K562 (cell line): ENCODE measurements around the gene ERN1. TPM values are rescaled to one million over a fixed set of nuclear protein-coding genes. Genes with fewer than 3 reads are reported as not detected.

Experiments
- BCOR ChIP-seq: fragments of 450-650 bp; IDR thresholded peaks from 2 replicates; pipeline ENCODE4 v1.6.1; 2016
- BRD4 ChIP-seq: fragments of 200-600 bp; sonication (generic); IDR thresholded peaks from 2 replicates; pipeline ENCODE4 v1.6.1; 2017; ENCODE audit warnings: inconsistent platforms
- CHD4 ChIP-seq: fragments of 200-600 bp; sonication (generic); IDR thresholded peaks from 3 replicates; pipeline ENCODE4 v1.6.1; 2012; ENCODE audit warnings: low read depth, mild to moderate bottlenecking, mixed read lengths, low read length, inconsistent platforms; ENCODE audit not compliant: insufficient read depth, insufficient replicate concordance, poor library complexity, severe bottlenecking
- ETV1 ChIP-seq: fragments of 450-650 bp; conservative IDR thresholded peaks from 2 replicates; pipeline ENCODE4 v1.6.1; 2016; ENCODE audit warnings: missing genetic modification characterization, control low read depth, low read depth, missing compliant biosample characterization
- ETV6 ChIP-seq, 3 experiments: fragments of 150-350 bp in 1 of 3; sonication (generic) in 1 of 3; formaldehyde crosslinking in 1 of 3; IDR thresholded peaks; 2 replicates each; pipeline versions ENCODE4 v1.6.1 to v1.8.0; 2014 to 2022; ENCODE audit warnings: borderline replicate concordance in 2 of 3, low read depth in 2 of 3, antibody characterized with exemption in 1 of 3, low read length in 1 of 3, mild to moderate bottlenecking in 1 of 3, missing genetic modification reagents in 1 of 3
- FOXP1 ChIP-seq: sonication (generic); formaldehyde crosslinking; IDR thresholded peaks from 2 replicates; pipeline ENCODE4 v1.8.0; 2022; ENCODE audit warnings: mild to moderate bottlenecking, missing genetic modification reagents
- FUS ChIP-seq: fragments of 200-400 bp; formaldehyde crosslinking; optimal IDR thresholded peaks from 2 replicates; pipeline ENCODE3; 2017; ENCODE audit warnings: low read depth, low read length
- GTF2A2 ChIP-seq: IDR thresholded peaks from 2 replicates; pipeline ENCODE4 v1.6.1; 2016; ENCODE audit warnings: mild to moderate bottlenecking, missing genetic modification characterization, missing compliant biosample characterization
- JUNB ChIP-seq: fragments of 450-650 bp; formaldehyde crosslinking; conservative IDR thresholded peaks from 2 replicates; pipeline ENCODE4 v1.4.0; 2020; ENCODE audit warnings: mild to moderate bottlenecking
- MED1 ChIP-seq: sonication (generic); formaldehyde crosslinking; IDR thresholded peaks from 2 replicates; pipeline ENCODE4 v1.8.1; 2023; ENCODE audit warnings: missing genetic modification reagents, borderline replicate concordance
- PHF20 ChIP-seq: fragments of 450-650 bp; IDR thresholded peaks from 2 replicates; pipeline ENCODE4 v1.6.1; 2018; ENCODE audit not compliant: partially characterized antibody
- RAD51 ChIP-seq: fragments of 450-650 bp; IDR thresholded peaks from 2 replicates; pipeline ENCODE4 v1.7.1; 2016; ENCODE audit warnings: low read depth, mild to moderate bottlenecking, borderline replicate concordance
- RFX5 ChIP-seq: IDR thresholded peaks from 2 replicates; pipeline ENCODE4 v1.6.1; 2011; ENCODE audit warnings: low read depth, mild to moderate bottlenecking, improper control_type of control experiment, low read length
- ZFP36 ChIP-seq: fragments of 150-350 bp; IDR thresholded peaks from 2 replicates; pipeline ENCODE4 v1.6.1; 2018; ENCODE audit warnings: low read length, low read depth; ENCODE audit not compliant: partially characterized antibody
- ZNF584 ChIP-seq: fragments of 200-800 bp; sonication (Bioruptor generic); IDR thresholded peaks from 2 replicates; pipeline ENCODE4 v1.6.1; 2016; ENCODE audit warnings: low read depth, mild to moderate bottlenecking, missing genetic modification characterization, missing compliant biosample characterization
- ZSCAN29 ChIP-seq: fragments of 450-650 bp; IDR thresholded peaks from 2 replicates; pipeline ENCODE4 v1.6.1; 2017
- polyA plus RNA-seq, 8 experiments: library from polyadenylated mRNA; depleted of rRNA in 4 of 8; stranded (reverse) in 5 of 8; unstranded in 3 of 8; fragments of >200 nt; fragmentation: Nextera tagmentation in 2 of 8; fragmentation: Illumina TruSeq in 1 of 8; extraction: Ambion mirVana in 2 of 8; extraction: Trizol in 1 of 8; gene quantifications; 2 replicates each; pipeline versions ENCODE4 v1.2.1 to v1.2.3, GENCODE V29; 2011 to 2014; ENCODE audit warnings: inconsistent platforms in 1 of 8, missing spikeins in 1 of 8
- total RNA-seq, 7 experiments: library from RNA; depleted of rRNA in 6 of 7; stranded (reverse); fragments of >200 nt in 6 of 7; fragmentation: Illumina TruSeq in 2 of 7; extraction: Trizol in 2 of 7; gene quantifications; 2 replicates each; pipeline versions ENCODE4 v1.2.1 to v1.2.3, GENCODE V29; 2011 to 2021; ENCODE audit warnings: low replicate concordance in 1 of 7
- TF ChIP-seq, protein P1 (sequence below): fragments of 450-650 bp; IDR thresholded peaks from 2 replicates; pipeline ENCODE4 v1.6.1; 2014; ENCODE audit warnings: low read depth, mild to moderate bottlenecking, moderate library complexity, borderline replicate concordance
- TF ChIP-seq, protein P2 (sequence below): fragments of 250-450 bp; sonication (Bioruptor Pico); IDR thresholded peaks from 2 replicates; pipeline ENCODE4 v1.9.0; 2021; ENCODE audit warnings: mild to moderate bottlenecking, inconsistent platforms
- TF ChIP-seq, protein P3 (sequence below): fragments of 450-650 bp; IDR thresholded peaks from 2 replicates; pipeline ENCODE4 v1.6.1; 2016; ENCODE audit warnings: borderline replicate concordance
- TF ChIP-seq, protein P4 (sequence below): fragments of 250-450 bp; sonication (Bioruptor Pico); IDR thresholded peaks from 2 replicates; pipeline ENCODE4 v1.4.0; 2020; ENCODE audit warnings: borderline replicate concordance

ERN1 gene
- total and polyA plus RNA-seq, 9 of the 15 experiments (the other 6 are each of a cell fraction or from before 2014, with no cell fraction given) = 2.1 to 22.5 (median 7.3) TPM

DNA sequence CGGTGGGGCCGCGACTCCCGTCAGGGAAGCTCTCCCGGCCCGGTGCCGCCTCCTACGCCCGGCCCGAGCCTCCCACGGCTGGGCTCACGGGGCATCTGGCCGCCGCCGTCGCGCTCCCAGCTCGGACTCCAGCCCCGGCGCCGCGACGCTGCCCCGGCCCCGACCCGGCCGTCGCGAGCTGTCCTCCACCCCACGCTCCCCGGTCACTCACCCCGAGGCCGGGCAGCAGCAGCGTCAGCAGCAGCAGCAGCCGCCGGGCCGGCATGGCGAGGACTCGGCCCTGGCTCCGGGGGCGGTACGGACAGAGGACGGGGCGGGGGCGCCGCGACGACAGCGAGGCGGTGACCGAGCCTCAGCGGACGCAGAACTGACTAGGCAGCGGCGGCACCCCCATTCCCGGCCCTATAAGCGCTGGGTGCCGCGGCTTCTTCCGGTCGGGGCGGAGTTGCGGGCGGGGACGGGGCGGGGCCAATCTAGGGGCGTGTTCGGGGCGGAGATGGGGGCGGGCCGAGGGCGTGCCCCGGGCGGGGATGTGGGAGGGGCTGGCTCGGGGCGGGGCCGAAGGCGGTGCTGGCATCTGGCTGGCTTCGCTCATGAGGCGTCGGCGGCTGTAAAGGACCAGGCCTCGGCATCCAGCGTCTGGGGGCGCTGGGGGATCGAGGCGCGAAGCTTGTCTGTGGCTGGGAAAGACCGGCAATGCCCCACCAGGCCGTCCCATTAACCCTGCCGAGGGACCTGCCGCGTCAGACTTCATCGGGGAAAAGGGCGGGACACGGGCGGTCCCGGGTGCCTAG, at the start of gene ERN1 (continued):
- TF ChIP-seq RFX5 (no peak), ETV1 (tag) (peak; percentile 71), JUNB (CRISPR knock-in tag) (no peak), FUS (no peak), ZNF584 (CRISPR knock-in tag) (no peak), BRD4 (no peak), GTF2A2 (no peak), BCOR (no peak), MED1 (CRISPR knock-in tag) (no peak), ZFP36 (no peak), PHF20 (no peak), ETV6 (IDR thresholded peaks at IDR 0.05; ENCODE audit: borderline replicate concordance in 1 of 2, low read depth in 2 of 2, low read length in 1 of 2) (no peak), ETV6 (CRISPR knock-in tag; IDR thresholded peaks at IDR 0.05; ENCODE audit: borderline replicate concordance) (0 out of 2 replicates have a peak, but pooled peaks have one; percentile 55), FOXP1 (CRISPR knock-in tag) (peak; percentile 94), RAD51 (no peak), ZSCAN29 (no peak), CHD4 (no peak)
- TF ChIP-seq, protein P1, sequence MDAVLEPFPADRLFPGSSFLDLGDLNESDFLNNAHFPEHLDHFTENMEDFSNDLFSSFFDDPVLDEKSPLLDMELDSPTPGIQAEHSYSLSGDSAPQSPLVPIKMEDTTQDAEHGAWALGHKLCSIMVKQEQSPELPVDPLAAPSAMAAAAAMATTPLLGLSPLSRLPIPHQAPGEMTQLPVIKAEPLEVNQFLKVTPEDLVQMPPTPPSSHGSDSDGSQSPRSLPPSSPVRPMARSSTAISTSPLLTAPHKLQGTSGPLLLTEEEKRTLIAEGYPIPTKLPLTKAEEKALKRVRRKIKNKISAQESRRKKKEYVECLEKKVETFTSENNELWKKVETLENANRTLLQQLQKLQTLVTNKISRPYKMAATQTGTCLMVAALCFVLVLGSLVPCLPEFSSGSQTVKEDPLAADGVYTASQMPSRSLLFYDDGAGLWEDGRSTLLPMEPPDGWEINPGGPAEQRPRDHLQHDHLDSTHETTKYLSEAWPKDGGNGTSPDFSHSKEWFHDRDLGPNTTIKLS = peak; percentile 55; the same call in 1 of the 2 replicates
- TF ChIP-seq, protein P2, sequence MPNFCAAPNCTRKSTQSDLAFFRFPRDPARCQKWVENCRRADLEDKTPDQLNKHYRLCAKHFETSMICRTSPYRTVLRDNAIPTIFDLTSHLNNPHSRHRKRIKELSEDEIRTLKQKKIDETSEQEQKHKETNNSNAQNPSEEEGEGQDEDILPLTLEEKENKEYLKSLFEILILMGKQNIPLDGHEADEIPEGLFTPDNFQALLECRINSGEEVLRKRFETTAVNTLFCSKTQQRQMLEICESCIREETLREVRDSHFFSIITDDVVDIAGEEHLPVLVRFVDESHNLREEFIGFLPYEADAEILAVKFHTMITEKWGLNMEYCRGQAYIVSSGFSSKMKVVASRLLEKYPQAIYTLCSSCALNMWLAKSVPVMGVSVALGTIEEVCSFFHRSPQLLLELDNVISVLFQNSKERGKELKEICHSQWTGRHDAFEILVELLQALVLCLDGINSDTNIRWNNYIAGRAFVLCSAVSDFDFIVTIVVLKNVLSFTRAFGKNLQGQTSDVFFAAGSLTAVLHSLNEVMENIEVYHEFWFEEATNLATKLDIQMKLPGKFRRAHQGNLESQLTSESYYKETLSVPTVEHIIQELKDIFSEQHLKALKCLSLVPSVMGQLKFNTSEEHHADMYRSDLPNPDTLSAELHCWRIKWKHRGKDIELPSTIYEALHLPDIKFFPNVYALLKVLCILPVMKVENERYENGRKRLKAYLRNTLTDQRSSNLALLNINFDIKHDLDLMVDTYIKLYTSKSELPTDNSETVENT (CRISPR knock-in tag) = peak; percentile 87
- TF ChIP-seq, protein P3, sequence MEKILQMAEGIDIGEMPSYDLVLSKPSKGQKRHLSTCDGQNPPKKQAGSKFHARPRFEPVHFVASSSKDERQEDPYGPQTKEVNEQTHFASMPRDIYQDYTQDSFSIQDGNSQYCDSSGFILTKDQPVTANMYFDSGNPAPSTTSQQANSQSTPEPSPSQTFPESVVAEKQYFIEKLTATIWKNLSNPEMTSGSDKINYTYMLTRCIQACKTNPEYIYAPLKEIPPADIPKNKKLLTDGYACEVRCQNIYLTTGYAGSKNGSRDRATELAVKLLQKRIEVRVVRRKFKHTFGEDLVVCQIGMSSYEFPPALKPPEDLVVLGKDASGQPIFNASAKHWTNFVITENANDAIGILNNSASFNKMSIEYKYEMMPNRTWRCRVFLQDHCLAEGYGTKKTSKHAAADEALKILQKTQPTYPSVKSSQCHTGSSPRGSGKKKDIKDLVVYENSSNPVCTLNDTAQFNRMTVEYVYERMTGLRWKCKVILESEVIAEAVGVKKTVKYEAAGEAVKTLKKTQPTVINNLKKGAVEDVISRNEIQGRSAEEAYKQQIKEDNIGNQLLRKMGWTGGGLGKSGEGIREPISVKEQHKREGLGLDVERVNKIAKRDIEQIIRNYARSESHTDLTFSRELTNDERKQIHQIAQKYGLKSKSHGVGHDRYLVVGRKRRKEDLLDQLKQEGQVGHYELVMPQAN = no peak
- TF ChIP-seq, protein P4, sequence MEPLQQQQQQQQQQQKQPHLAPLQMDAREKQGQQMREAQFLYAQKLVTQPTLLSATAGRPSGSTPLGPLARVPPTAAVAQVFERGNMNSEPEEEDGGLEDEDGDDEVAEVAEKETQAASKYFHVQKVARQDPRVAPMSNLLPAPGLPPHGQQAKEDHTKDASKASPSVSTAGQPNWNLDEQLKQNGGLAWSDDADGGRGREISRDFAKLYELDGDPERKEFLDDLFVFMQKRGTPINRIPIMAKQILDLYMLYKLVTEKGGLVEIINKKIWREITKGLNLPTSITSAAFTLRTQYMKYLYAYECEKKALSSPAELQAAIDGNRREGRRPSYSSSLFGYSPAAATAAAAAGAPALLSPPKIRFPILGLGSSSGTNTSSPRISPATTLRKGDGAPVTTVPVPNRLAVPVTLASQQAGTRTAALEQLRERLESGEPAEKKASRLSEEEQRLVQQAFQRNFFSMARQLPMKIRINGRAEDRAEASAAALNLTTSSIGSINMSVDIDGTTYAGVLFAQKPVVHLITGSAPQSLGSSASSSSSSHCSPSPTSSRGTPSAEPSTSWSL (CRISPR knock-in tag) = peak; percentile 32; the same call in 1 of the 2 replicates
